Heart left ventricle (tissue), 13 donors: ENCODE results near the gene UNC119.

ENCODE experiments used
- CTCF ChIP-seq, 12 donors: fragments of 200-600 bp; sonication (generic) in 4 of 12; IDR thresholded peaks; one replicate each; pipeline versions ENCODE4 v1.5.0 to v1.8.0; 2018 to 2022; ENCODE audit warnings: antibody characterized with exemption in 12 of 12, mild to moderate bottlenecking in 5 of 12
- POLR2A ChIP-seq, 2 donors: fragments of 450-650 bp; IDR thresholded peaks; one replicate each; pipeline ENCODE4 v1.6.1; 2017; ENCODE audit warnings: antibody characterized with exemption in 2 of 2, mild to moderate bottlenecking in 2 of 2, moderate library complexity in 2 of 2
- donor health status: ischemic (EF 13 %, LVEDD 7.1; RV severe dilation, severe dysfunction).
- donor health status: DM: no; HTN: yes; CAD: no.
- donor health status: DM: no; HTN: no; CAD: no.
- donor health status: ischemic (EF 25% LVEDD 6.9; RV normal size, moderate dysfunction).
- donor health status: ischemic (EF 25% LVEDD 5.7; RV mildly dilated, moderate dysfunction).
- donor health status: ischemic (EF 35%, LVEDD 5.7; RV mildly dilated, moderate dysfunction).
- donor health status: nonischemic (EF 11% LVEDD 7.7; RV severe dilation, severe dysfunction).
- donor health status: DM: yes; HTN: yes; CAD: no.
- donor health status: PGD.
- donor health status: ischemic (EF 29% LVEDD 5.4; RV normal size, mild dysfunction).
- donor health status: nonischemic (EF 23%, LVEDD 6.1; RV moderate dilation, normal function).

DNA sequence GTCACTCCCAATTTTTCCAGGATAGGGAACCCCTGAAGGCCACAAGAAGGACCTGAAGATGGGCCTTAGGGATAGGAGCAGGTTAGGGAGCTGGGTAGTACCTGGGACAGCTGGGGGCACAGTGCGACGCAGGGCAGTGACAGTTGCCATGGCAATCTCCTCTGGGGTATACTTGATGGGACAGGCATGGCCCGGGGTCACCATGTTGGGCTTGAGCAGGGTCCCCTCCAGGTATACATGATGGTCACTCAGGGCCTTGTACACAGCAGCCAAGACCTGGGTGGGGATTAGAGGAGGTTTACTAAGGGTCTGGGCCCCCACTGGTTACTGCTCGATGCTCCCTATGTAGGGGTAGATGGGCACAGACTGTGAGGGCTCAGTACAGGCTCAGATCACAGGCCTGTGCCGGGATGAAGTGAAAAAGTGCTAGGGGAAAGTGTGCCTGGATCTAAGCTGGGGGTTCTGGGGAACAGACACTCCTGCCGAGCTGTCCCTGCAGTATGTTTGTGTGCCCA, 21.6 kb upstream of the UNC119 start:
- TF ChIP-seq POLR2A (IDR thresholded peaks at IDR 0.05) (no peak), CTCF (IDR thresholded peaks at IDR 0.05) (no peak)
